Measurements from ENCODE around the gene NKD2. TPM values are rescaled to one million over a fixed set of nuclear protein-coding genes. Genes with fewer than 3 reads are reported as not detected.
A peak's percentile ranks its signal among the peaks of the same experiment; 100 is the strongest.

The NKD2 gene
- total and polyA plus RNA-seq, 9 of the 15 experiments (the other 6 are each of a cell fraction or from before 2014, with no cell fraction given): 0.09 to 0.64 (median 0.27) TPM; not detected in 5

- no peaks in the 10 kb centered on the region for H3K36me3 ChIP-seq (ENCODE audit: control insufficient read depth, insufficient read depth, low read length)
- TF ChIP-seq MXI1 (IDR thresholded peaks at IDR 0.05; ENCODE audit: low read depth, low read length): no peak
- peak in 2 of 3 experiments; percentile 21 to 22; a peak in 1 of 6 replicates for TF ChIP-seq CTCF (IDR thresholded peaks at IDR 0.05 in 2 of 3, conservative IDR thresholded peaks at IDR 0.05 in 1 of 3; ENCODE audit: insufficient read depth in 2 of 3, low read depth in 1 of 3, low read length in 3 of 3)
- TF ChIP-seq ZNF263 (CRISPR knock-in tag; IDR thresholded peaks at IDR 0.05; ENCODE audit: borderline replicate concordance): no peak
- TF ChIP-seq MYBL2 (IDR thresholded peaks at IDR 0.05; ENCODE audit: low read depth): no peak
- TF ChIP-seq MYBL2 (CRISPR knock-in tag; IDR thresholded peaks at IDR 0.05; ENCODE audit: borderline replicate concordance): 0 out of 2 replicates have a peak, but pooled peaks have one; percentile 63
- WGBS (ENCODE audit: insufficient coverage, low coverage, missing lambda C conversion rate): 27% methylated on average over 39 of the region's 39 CpGs
- no peak overlapping the region for H3K4me3 ChIP-seq
- H2AFZ ChIP-seq (ENCODE audit: low read depth, low read length): no peak overlapping the region
- BruUV-seq (replicated peaks): no TSS peak
- ATAC-seq (no peak), DNase-seq (ENCODE audit: extremely low read depth in 1 of 4, low spot score in 3 of 4) (no peak), FAIRE-seq (no peak)
- no peaks in the 10 kb centered on the region for H3K9me1 ChIP-seq (ENCODE audit: control insufficient read depth, insufficient read depth, low read length)
- peaks cover 36% of the 10 kb centered on the region for H4K20me1 ChIP-seq (replicated peaks; ENCODE audit: control insufficient read depth, insufficient read depth, low read length)
- H3K9ac ChIP-seq (ENCODE audit: insufficient read depth in 1 of 2, low read depth in 2 of 2, low read length in 2 of 2): no peak overlapping the region
- H3K79me2 ChIP-seq (ENCODE audit: control insufficient read depth, insufficient read depth, low read length): no peaks in the 10 kb centered on the region
- no peaks in the 10 kb centered on the region for H3K9me3 ChIP-seq (replicated peaks; ENCODE audit: control insufficient read depth, insufficient read depth, low read depth, low read length)
- in situ Hi-C loops (cut with MboI): no loop called here
- no peak overlapping the region; the same call in 2 of the 3 replicates for H3K27ac ChIP-seq (ENCODE audit: extremely low read depth, low read depth, low read length)
- ChIA-PET POLR2A (interaction anchor here (0.8 kb wide), 1 partner anchor 95 kb away, joined by 3 read pairs; no protein-coding TSS in a partner anchor), CTCF (ENCODE audit: low intra/inter-chr PET ratio) (no interaction called here)
- intact Hi-C loops (cut with micrococcal nuclease): no loop called here
- H3K27me3 ChIP-seq (ENCODE audit: control insufficient read depth in 2 of 2, insufficient read depth in 2 of 2, low read length in 2 of 2): peaks cover 40 to 89% of the 10 kb centered on the region in 2 experiments
- peaks cover 0 to 64% of the 10 kb centered on the region in 2 experiments; a peak in 1 of 5 replicates for H3K4me1 ChIP-seq (replicated peaks in 1 of 2; ENCODE audit: control insufficient read depth in 2 of 2, insufficient read depth in 2 of 2, low read length in 2 of 2)
- no peak overlapping the region for H3K4me2 ChIP-seq (ENCODE audit: insufficient read depth, low read length)
Observed at GRCh38 chr5:1054799-1055775, 46.5 kb downstream of the NKD2 start.

All from K562 (cell line).